ENCODE measurements around the gene NCK2. TPM values are rescaled to one million over a fixed set of nuclear protein-coding genes. Genes with fewer than 3 reads are reported as not detected.

The NCK2 gene
- total and polyA plus RNA-seq, 10 of the 15 experiments (the other 5 are each of a cell fraction or from before 2014, with no cell fraction given) = 1.2 to 30.9 (median 14.1) TPM

- Histone ChIP-seq H3K9me3 (replicated peaks; ENCODE audit: control insufficient read depth, insufficient read depth, low read length) (peaks cover 2% of the 10 kb centered on the region; the same call in 1 of the 3 replicates), H4K20me1 (ENCODE audit: control insufficient read depth, insufficient read depth) (no peaks in the 10 kb centered on the region), H3K4me3 (no peak overlapping the region), H3K27ac (ENCODE audit: control insufficient read depth, insufficient read depth) (no peak overlapping the region), H3K4me2 (ENCODE audit: control insufficient read depth, insufficient read depth) (no peak overlapping the region), H3K4me1 (ENCODE audit: control insufficient read depth, insufficient read depth, low read length) (peaks cover 34% of the 10 kb centered on the region), H3K27me3 (replicated peaks in 1 of 2; ENCODE audit: control insufficient read depth in 2 of 2, insufficient read depth in 2 of 2, low read length in 1 of 2) (no peaks in the 10 kb centered on the region), H3K9ac (ENCODE audit: control insufficient read depth, insufficient read depth, low read length) (no peak overlapping the region), H2AFZ (ENCODE audit: control insufficient read depth, low read depth, low read length) (no peak overlapping the region), H3K79me2 (ENCODE audit: control insufficient read depth, insufficient read depth, low read length) (peaks cover 36% of the 10 kb centered on the region), H3K36me3 (ENCODE audit: control insufficient read depth in 2 of 2, insufficient read depth in 2 of 2, low read length in 1 of 2) (no peaks in the 10 kb centered on the region)
- TF ChIP-seq CHD1 (IDR thresholded peaks at IDR 0.05; ENCODE audit: low read depth, low read length) (no peak), SREBF1 (IDR thresholded peaks at IDR 0.05; ENCODE audit: low read length) (no peak), ZNF274 (IDR thresholded peaks at IDR 0.05; ENCODE audit: insufficient read depth, insufficient read length) (no peak), TCF7 (IDR thresholded peaks at IDR 0.05; ENCODE audit: borderline replicate concordance) (no peak), RFX5 (IDR thresholded peaks at IDR 0.05; ENCODE audit: low read depth, low read length) (no peak), CREM (IDR thresholded peaks at IDR 0.05; ENCODE audit: low read depth) (no peak), MYC (IDR thresholded peaks at IDR 0.05; ENCODE audit: insufficient read depth, insufficient read length, insufficient replicate concordance, low read length, severe bottlenecking) (no peak), SUPT20H (IDR thresholded peaks at IDR 0.05; ENCODE audit: borderline replicate concordance, control insufficient read depth, low read depth, low read length) (no peak), EP300 (IDR thresholded peaks at IDR 0.05; ENCODE audit: borderline replicate concordance in 1 of 2, control insufficient read depth in 1 of 2, low read depth in 2 of 2, low read length in 2 of 2) (no peak)
- 92% methylated on average over 5 of the region's 5 CpGs for WGBS (ENCODE audit: insufficient coverage, insufficient replicate concordance, low lambda C conversion rate, missing lambda C conversion rate)
- POLR2A ChIA-PET = interaction anchor here (0.7 to 5.2 kb wide), 2 partner anchors 15 to 1035 kb away, joined by 3 to 27 read pairs; no protein-coding TSS in a partner anchor
- SMC1A ChIA-PET (ENCODE audit: uncharacterized antibody, unreplicated experiment) = interaction anchor here (2.5 to 5.7 kb wide), 2 partner anchors 8 to 13 kb away, joined by 33 to 93 read pairs; no protein-coding TSS in a partner anchor
- ATAC-seq = no peak
- BruUV-seq (replicated peaks) = no TSS peak
- RAD21 ChIA-PET (ENCODE audit: unreplicated experiment) = interaction anchor here (2.5 to 2.8 kb wide), 2 partner anchors 9 to 15 kb away, joined by 16 to 24 read pairs; no protein-coding TSS in a partner anchor
- CTCF ChIA-PET = interaction anchor here (0.6 kb wide), 1 partner anchor 66 kb away, joined by 4 read pairs; no protein-coding TSS in a partner anchor
- in situ Hi-C loops (cut with MboI) = no loop called here
- intact Hi-C loops (cut with micrococcal nuclease; ENCODE audit: unreplicated experiment) = loop anchor here (2.0 kb wide), 1 partner anchor 21 kb away; no protein-coding TSS in a partner anchor
- FAIRE-seq = no peak
- no peak for DNase-seq (ENCODE audit: low read depth, low spot score)
Measured at GRCh38 chr2:105813405-105813804, 68.7 kb downstream of the NCK2 start.

Data from GM12878 (cell line).